ENCODE results near the gene RASAL1. TPM values are rescaled to one million over a fixed set of nuclear protein-coding genes. Genes with fewer than 3 reads are reported as not detected.
A peak's percentile ranks its signal among the peaks of the same experiment; 100 is the strongest.

Gene RASAL1
- total RNA-seq, 2 donors from 2014 or later: 0.15 to 0.89 TPM

DNA sequence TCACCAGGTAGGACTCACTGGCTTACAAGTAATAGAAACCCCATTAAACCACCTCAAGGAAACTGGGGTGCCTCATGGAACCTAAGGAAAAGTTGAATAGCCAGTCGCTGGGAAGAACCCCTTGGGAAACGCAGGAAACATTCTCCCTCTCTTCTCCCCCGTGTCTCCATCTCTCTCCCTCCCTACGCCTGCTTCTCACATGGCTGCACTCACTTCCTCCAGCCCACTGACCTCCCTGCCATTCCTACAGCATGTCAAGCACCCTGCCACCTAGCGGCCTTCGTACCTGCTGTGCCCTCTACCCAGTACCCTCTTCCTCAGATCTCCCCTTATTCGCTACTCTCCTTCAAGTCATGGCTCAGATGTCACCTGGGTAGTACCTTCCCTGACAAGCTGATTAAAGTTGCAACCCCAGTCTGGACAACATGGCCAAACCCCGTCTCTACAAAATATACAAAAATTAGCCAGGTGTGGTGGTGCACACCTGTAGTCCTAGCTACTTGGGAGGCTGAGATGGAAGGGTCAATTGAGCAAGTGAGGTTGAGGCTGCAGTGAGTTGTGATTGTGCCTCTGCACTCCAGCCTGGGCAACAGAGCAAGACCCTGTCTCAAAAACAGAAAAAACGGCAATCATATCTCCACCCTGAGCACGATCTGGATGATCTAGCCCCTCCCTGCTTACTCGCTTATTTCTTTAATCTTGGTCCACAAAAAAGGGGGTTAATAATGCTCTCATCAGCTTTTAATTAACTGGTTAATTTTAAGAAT, 85.4 kb downstream of the RASAL1 start:
- ATAC-seq: no peak

More for the DNA sequence above, 85.4 kb downstream of the RASAL1 start:
- Mint-ChIP-seq H3K4me1 (peaks cover 22% of the 10 kb centered on the region), H3K4me3 (peak overlapping the region; percentile 31), H3K27ac (no peak overlapping the region), H3K27me3 (no peaks in the 10 kb centered on the region), H3K36me3 (ENCODE audit: low read depth) (no peaks in the 10 kb centered on the region)
- H3K9me3 ChIP-seq (ENCODE audit: control insufficient read depth, low read length, poor library complexity, severe bottlenecking): no peaks in the 10 kb centered on the region
- no peak for DNase-seq

Other genes starting within 250 kb of the RASAL1 start
- gene OAS1, start 228.8 kb downstream of the RASAL1 start, total RNA-seq: 10 to 100 TPM; 16.0 to 16.2 TPM
- 10 to 100 TPM; 26.6 to 28.6 TPM for gene OAS3, start 197.3 kb downstream of the RASAL1 start, total RNA-seq
- 10 to 100 TPM; 35.4 to 45.3 TPM for gene OAS2, start 157.2 kb downstream of the RASAL1 start, total RNA-seq
- 10 to 100 TPM; 20.7 to 27.7 TPM for gene DTX1, start 79.0 kb downstream of the RASAL1 start, total RNA-seq
- not detected for gene CFAP73, start 14.0 kb upstream of the RASAL1 start, total RNA-seq
- gene DDX54, start 49.7 kb upstream of the RASAL1 start, total RNA-seq: 10 to 100 TPM; 75.9 to 92.5 TPM
- 1 to 10 TPM; 5.1 to 8.6 TPM for gene RITA1, start 50.0 kb upstream of the RASAL1 start, total RNA-seq
- 10 to 100 TPM; 39.9 to 59.0 TPM for gene TPCN1, start 85.7 kb upstream of the RASAL1 start, total RNA-seq
- gene SLC8B1, start 199.3 kb upstream of the RASAL1 start, total RNA-seq: 10 to 100 TPM; 58.6 to 66.0 TPM
- 10 to 100 TPM; 14.0 to 19.0 TPM for gene PLBD2, start 222.8 kb upstream of the RASAL1 start, total RNA-seq

Data from T-helper 17 cell (primary cell).